Subcutaneous adipose tissue (tissue), 4 donors: Measurements from ENCODE around the gene PDE4D. TPM values are rescaled to one million over a fixed set of nuclear protein-coding genes. Genes with fewer than 3 reads are reported as not detected.

ENCODE experiments used
- CTCF ChIP-seq: fragments of 450-650 bp; IDR thresholded peaks from one replicate; pipeline ENCODE4 v1.5.1; 2016; ENCODE audit warnings: low read depth, mild to moderate bottlenecking, control low read depth, antibody characterized with exemption, moderate library complexity
- total RNA-seq, 4 donors: library from RNA; depleted of rRNA; stranded (reverse); fragments of >200 nt; gene quantifications; one replicate each; pipeline ENCODE4 v1.1.0, GENCODE V29; 2016

The PDE4D gene
- total RNA-seq, 4 donors from 2014 or later = 15.0 to 24.0 (median 18.5) TPM

DNA sequence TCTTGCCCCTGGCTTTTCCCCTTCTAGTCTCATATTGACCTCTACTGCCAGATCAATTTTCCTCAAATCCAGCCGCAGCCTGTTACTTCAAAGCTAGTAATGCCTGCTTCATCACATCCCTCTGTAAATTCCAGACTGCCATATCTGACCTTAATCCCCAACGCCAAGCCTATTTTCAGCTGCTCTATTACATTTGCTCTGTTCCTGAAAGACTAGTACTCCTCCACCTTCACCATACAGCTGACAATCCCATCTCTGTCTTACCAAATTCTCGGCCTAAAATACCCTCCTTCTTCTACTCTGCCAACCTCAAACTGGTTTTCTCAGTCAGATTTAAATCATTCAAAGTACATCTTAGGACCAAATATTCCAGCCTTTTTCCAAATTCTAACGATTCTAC is 890.4 kb downstream of the PDE4D start:
- no peak for TF ChIP-seq CTCF

- TF ChIP-seq CTCF = no peak
Measured at GRCh38 chr5:59002162-59002825, 891.2 kb downstream of the PDE4D start.

DNA sequence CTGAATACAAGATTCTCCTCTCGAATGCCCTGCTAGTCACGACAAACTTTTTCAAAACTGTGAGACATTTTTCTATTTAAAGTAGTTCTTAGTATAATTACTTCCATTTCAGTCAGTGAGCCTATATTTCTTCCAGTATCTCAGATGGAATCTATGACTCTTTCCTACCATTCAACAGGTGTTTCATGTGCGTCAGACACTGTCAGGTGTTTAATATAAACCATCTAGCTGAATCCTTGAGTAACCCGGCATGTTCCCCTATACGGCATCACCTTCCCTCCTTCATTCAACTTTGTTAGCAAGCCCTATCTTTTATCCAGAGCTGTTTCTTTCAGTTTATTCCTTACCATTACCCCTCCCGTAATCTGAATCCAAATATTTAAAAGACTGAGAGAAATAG is 891.8 kb downstream of the PDE4D start:
- TF ChIP-seq CTCF = no peak

GRCh38 chr5:59001154-59001553 is 892.4 kb downstream of the PDE4D start:
- no peak for TF ChIP-seq CTCF

- TF ChIP-seq CTCF = no peak
Measured at GRCh38 chr5:59000211-59000610, 893.3 kb downstream of the PDE4D start.

- TF ChIP-seq CTCF = no peak
Measured at GRCh38 chr5:58999804-59000203, 893.7 kb downstream of the PDE4D start.

GRCh38 chr5:58998544-58998943 is 895.0 kb downstream of the PDE4D start:
- no peak for TF ChIP-seq CTCF
